HUDEP-2 (cell line): ENCODE measurements around the gene ARHGAP6.
"Not testable (repeated sequence)": the region's sequence is repeated elsewhere in the genome, so short reads cannot be mapped to it uniquely, and the experiment has no call there.

ENCODE experiments used
- DNase-seq, 76 experiments: peaks; one replicate each; lab custom pipeline; 2025; ENCODE audit not compliant: unreplicated experiment in 76 of 76; lab: John Stamatoyannopoulos, UW

The ARHGAP6 gene

GRCh38 chrX:11647138-11647537 lies 18.6 kb downstream of the ARHGAP6 start:
- DNase-seq, result no peak

- DNase-seq, result no peak
Measured at GRCh38 chrX:11641349-11642065, 24.2 kb downstream of the ARHGAP6 start.

GRCh38 chrX:11640089-11640488 lies 25.6 kb downstream of the ARHGAP6 start:
- no peak for DNase-seq

GRCh38 chrX:11632732-11633131 lies 33.0 kb downstream of the ARHGAP6 start:
- no peak for DNase-seq

GRCh38 chrX:11629593-11630211 lies 36.0 kb downstream of the ARHGAP6 start:
- no peak for DNase-seq

GRCh38 chrX:11628399-11628798 lies 37.3 kb downstream of the ARHGAP6 start:
- no peak for DNase-seq

- no peak for DNase-seq
Measured at GRCh38 chrX:11626351-11626750, 39.4 kb downstream of the ARHGAP6 start.

- DNase-seq, result no peak
Measured at GRCh38 chrX:11619441-11619840, 46.3 kb downstream of the ARHGAP6 start.

GRCh38 chrX:11614253-11614652 lies 51.5 kb downstream of the ARHGAP6 start:
- not testable (repeated sequence) for DNase-seq

- DNase-seq, result no peak
Measured at GRCh38 chrX:11611965-11612364, 53.8 kb downstream of the ARHGAP6 start.

- no peak for DNase-seq
Measured at GRCh38 chrX:11611161-11611560, 54.6 kb downstream of the ARHGAP6 start.

GRCh38 chrX:11609109-11609508 lies 56.6 kb downstream of the ARHGAP6 start:
- no peak for DNase-seq

- DNase-seq, result no peak
Measured at GRCh38 chrX:11606408-11606807, 59.3 kb downstream of the ARHGAP6 start.

- DNase-seq, result no peak
Measured at GRCh38 chrX:11600578-11600977, 65.1 kb downstream of the ARHGAP6 start.

GRCh38 chrX:11597479-11597878 lies 68.2 kb downstream of the ARHGAP6 start:
- DNase-seq, result no peak

- no peak for DNase-seq
Measured at GRCh38 chrX:11591723-11592346, 73.9 kb downstream of the ARHGAP6 start.

GRCh38 chrX:11589641-11590040 lies 76.1 kb downstream of the ARHGAP6 start:
- no peak for DNase-seq

- no peak for DNase-seq
Measured at GRCh38 chrX:11588097-11588496, 77.6 kb downstream of the ARHGAP6 start.

- DNase-seq, result no peak
Measured at GRCh38 chrX:11585174-11585573, 80.5 kb downstream of the ARHGAP6 start.

- no peak for DNase-seq
Measured at GRCh38 chrX:11580789-11581188, 84.9 kb downstream of the ARHGAP6 start.

GRCh38 chrX:11579636-11580600 lies 85.8 kb downstream of the ARHGAP6 start:
- no peak for DNase-seq
